Transverse colon (tissue), 4 donors: ENCODE measurements around the gene TP53AIP1. TPM values are rescaled to one million over a fixed set of nuclear protein-coding genes. Genes with fewer than 3 reads are reported as not detected.

Experiments
- DNase-seq: peaks from one replicate; pipeline ENCODE4 v3.0.0-alpha.2; 2019
- H3K27ac ChIP-seq, 4 donors: fragments of 200-600 bp; sonication (generic); 2 replicates each; pipeline ENCODE4 v1.5.1; 2016 to 2018; ENCODE audit warnings: inconsistent platforms in 4 of 4
- H3K27me3 ChIP-seq: fragments of 200-600 bp; sonication (generic); 2 replicates; pipeline ENCODE4 v1.5.1; 2017; ENCODE audit warnings: inconsistent platforms
- H3K36me3 ChIP-seq, 4 donors: fragments of 200-600 bp; sonication (generic); 2 replicates each; pipeline ENCODE4 v1.5.1; 2017 to 2019; ENCODE audit warnings: inconsistent platforms in 4 of 4
- H3K4me1 ChIP-seq, 4 donors: fragments of 200-600 bp; sonication (generic); 2 replicates each; pipeline ENCODE4 v1.5.1; 2017 to 2020; ENCODE audit warnings: inconsistent platforms in 4 of 4
- H3K4me3 ChIP-seq, 4 donors: fragments of 200-600 bp; sonication (generic); 1 replicate in 1 of 4; 2 replicates in 3 of 4; pipeline versions ENCODE4 v1.5.1 to v1.6.1; 2017 to 2019; ENCODE audit warnings: inconsistent platforms in 4 of 4
- H3K9me3 ChIP-seq, 2 donors: fragments of 200-600 bp; sonication (generic); 2 replicates each; pipeline ENCODE4 v1.5.1; 2017 to 2019; ENCODE audit warnings: inconsistent platforms in 2 of 2
- EP300 ChIP-seq: sonication (generic); formaldehyde crosslinking; IDR thresholded peaks from one replicate; pipeline ENCODE4 v1.6.1; 2017; ENCODE audit warnings: antibody characterized with exemption, low read depth
- POLR2A ChIP-seq: fragments of 450-650 bp; IDR thresholded peaks from one replicate; pipeline ENCODE4 v1.6.1; 2016; ENCODE audit warnings: antibody characterized with exemption, mild to moderate bottlenecking, moderate library complexity
- POLR2AphosphoS5 ChIP-seq, 3 donors: sonication (generic); formaldehyde crosslinking; IDR thresholded peaks; one replicate each; pipeline ENCODE4 v1.6.1; 2016; ENCODE audit warnings: antibody characterized with exemption in 3 of 3
- WGBS, 2 donors: methylation state at CpG; one replicate each; pipeline ENCODE4 v1.1.5; 2018; ENCODE audit warnings: low coverage in 1 of 2; 5-methylcytosine and 5-hydroxymethylcytosine counted together
- in situ Hi-C, 4 donors: fragments of 200-750 bp; cut with MboI; loops; one replicate each; pipeline versions ENCODE4 v1.15.0 to v1.15.1; 2017; ENCODE audit warnings: low sequenced_read_pairs in 3 of 4, low pct_ligation_motif_present in 1 of 4, low pct_unique_long_range_greater_than_20kb in 1 of 4
- intact Hi-C: fragments of 100-400 bp; cut with DNase I; formaldehyde crosslinking; loops from one replicate; pipeline ENCODE4 v1.15.1; 2023; ENCODE audit warnings: low total_unique reads
- total RNA-seq, 4 donors: library from RNA; depleted of rRNA; stranded (reverse); fragments of >200 nt; gene quantifications; one replicate each; pipeline ENCODE4 v1.1.0, GENCODE V29; 2016
- TF ChIP-seq, protein P1 (sequence below), 5 experiments: fragments of 200-600 bp in 3 of 5; fragments of 450-650 bp in 2 of 5; sonication (generic) in 3 of 5; IDR thresholded peaks; 1 replicate in 2 of 5; 2 replicates in 3 of 5; pipeline ENCODE4 v1.5.1; 2016 to 2017; ENCODE audit warnings: antibody characterized with exemption in 5 of 5, inconsistent platforms in 3 of 5, mild to moderate bottlenecking in 2 of 5, moderate library complexity in 1 of 5

Gene TP53AIP1
- total RNA-seq, 4 donors from 2014 or later = 0.20 to 0.48 (median 0.41) TPM; not detected in 1

DNA sequence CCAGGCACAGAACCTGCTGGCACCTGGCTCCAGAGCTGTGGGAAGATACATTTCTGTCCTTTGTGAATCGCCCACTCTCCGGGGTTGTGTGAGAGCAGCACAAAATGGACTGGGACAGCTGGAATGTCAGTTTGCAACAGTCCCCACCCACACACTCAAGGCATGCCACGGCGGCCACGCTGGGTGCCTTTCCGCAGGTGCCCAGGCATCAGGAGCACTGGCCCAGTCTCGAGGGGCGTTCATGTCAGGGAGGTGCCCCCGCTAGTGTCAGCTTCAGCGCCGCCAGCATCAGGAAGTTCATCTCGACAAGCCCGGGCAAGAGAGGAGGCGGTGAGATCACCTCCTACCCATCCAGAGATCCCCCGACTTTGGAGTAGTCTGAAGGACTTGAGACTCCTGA lies 2.1 kb downstream of the TP53AIP1 start:
- intact Hi-C loops = no loop called here

DNA sequence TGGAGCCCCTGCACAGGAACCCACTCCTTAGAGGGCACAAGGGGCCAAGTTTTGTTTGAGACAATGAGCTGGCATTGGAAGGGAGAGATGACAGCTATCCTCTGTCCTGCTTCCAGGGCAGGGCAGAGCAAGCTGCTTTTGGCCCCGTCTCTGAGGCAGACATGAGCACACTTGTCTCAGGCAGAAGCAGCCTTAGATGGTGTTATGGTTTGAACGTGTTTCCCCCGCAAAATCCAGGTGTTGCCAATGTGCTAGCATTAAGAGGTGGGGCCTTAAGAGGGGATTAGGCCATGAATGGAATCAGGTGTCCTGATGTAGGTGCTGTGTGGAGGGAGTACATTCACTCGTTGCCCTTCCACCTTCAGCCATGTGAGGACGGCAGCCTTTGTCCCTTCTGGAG lies 2.5 kb downstream of the TP53AIP1 start:
- Histone ChIP-seq H3K27ac (no peak overlapping the region), H3K9me3 (no peaks in the 10 kb centered on the region), H3K27me3 (no peaks in the 10 kb centered on the region), H3K4me1 (no peaks in the 10 kb centered on the region), H3K36me3 (no peaks in the 10 kb centered on the region), H3K4me3 (no peak overlapping the region)
- DNase-seq = no peak
- TF ChIP-seq POLR2A = no peak
- intact Hi-C loops = no loop called here
- WGBS, 2 donors = 69% methylated on average over 5 of the region's 5 CpGs; no CpG with 5 or more reads in 1 of the 2 donors
- in situ Hi-C loops = no loop called here

More for the DNA sequence above, 2.1 kb downstream of the TP53AIP1 start:
- no peaks in the 10 kb centered on the region for H3K36me3 ChIP-seq
- H3K27ac ChIP-seq = no peak overlapping the region
- no peaks in the 10 kb centered on the region for H3K27me3 ChIP-seq
- no peaks in the 10 kb centered on the region for H3K9me3 ChIP-seq
- DNase-seq = no peak
- H3K4me1 ChIP-seq = no peaks in the 10 kb centered on the region
- TF ChIP-seq EP300 = no peak
- no peak for TF ChIP-seq POLR2A
- no peak for TF ChIP-seq POLR2AphosphoS5 (IDR thresholded peaks at IDR 0.05)
- TF ChIP-seq, protein P1, sequence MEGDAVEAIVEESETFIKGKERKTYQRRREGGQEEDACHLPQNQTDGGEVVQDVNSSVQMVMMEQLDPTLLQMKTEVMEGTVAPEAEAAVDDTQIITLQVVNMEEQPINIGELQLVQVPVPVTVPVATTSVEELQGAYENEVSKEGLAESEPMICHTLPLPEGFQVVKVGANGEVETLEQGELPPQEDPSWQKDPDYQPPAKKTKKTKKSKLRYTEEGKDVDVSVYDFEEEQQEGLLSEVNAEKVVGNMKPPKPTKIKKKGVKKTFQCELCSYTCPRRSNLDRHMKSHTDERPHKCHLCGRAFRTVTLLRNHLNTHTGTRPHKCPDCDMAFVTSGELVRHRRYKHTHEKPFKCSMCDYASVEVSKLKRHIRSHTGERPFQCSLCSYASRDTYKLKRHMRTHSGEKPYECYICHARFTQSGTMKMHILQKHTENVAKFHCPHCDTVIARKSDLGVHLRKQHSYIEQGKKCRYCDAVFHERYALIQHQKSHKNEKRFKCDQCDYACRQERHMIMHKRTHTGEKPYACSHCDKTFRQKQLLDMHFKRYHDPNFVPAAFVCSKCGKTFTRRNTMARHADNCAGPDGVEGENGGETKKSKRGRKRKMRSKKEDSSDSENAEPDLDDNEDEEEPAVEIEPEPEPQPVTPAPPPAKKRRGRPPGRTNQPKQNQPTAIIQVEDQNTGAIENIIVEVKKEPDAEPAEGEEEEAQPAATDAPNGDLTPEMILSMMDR (IDR thresholded peaks at IDR 0.05) = no peak
- no peak overlapping the region for H3K4me3 ChIP-seq
- in situ Hi-C loops = no loop called here
- WGBS, 2 donors = 83% methylated on average over 15 of the region's 15 CpGs; no CpG with 5 or more reads in 1 of the 2 donors

GRCh38 chr11:128939591-128939990 lies 3.1 kb downstream of the TP53AIP1 start:
- no peaks in the 10 kb centered on the region for H3K36me3 ChIP-seq
- H3K4me1 ChIP-seq = no peaks in the 10 kb centered on the region
- intact Hi-C loops = no loop called here
- H3K27ac ChIP-seq = no peak overlapping the region
- no peaks in the 10 kb centered on the region for H3K27me3 ChIP-seq
- 74% methylated on average over 11 of the region's 11 CpGs; no CpG with 5 or more reads in 1 of the 2 donors for WGBS, 2 donors
- no peaks in the 10 kb centered on the region for H3K9me3 ChIP-seq
- TF ChIP-seq EP300 (no peak), POLR2A (no peak), POLR2AphosphoS5 (IDR thresholded peaks at IDR 0.05) (no peak)
- TF ChIP-seq, protein P1 (IDR thresholded peaks at IDR 0.05) = no peak
- in situ Hi-C loops = no loop called here
- H3K4me3 ChIP-seq = no peak overlapping the region
- no peak for DNase-seq

- Histone ChIP-seq H3K27me3 (no peaks in the 10 kb centered on the region), H3K4me1 (no peaks in the 10 kb centered on the region), H3K27ac (no peak overlapping the region), H3K36me3 (no peaks in the 10 kb centered on the region), H3K9me3 (no peaks in the 10 kb centered on the region), H3K4me3 (no peak overlapping the region)
- 87 to 100% methylated on average over 2 to 16 of the region's 16 CpGs for WGBS, 2 donors
- in situ Hi-C loops (no loop called here), intact Hi-C loops (no loop called here)
- DNase-seq = no peak
- TF ChIP-seq POLR2AphosphoS5 (IDR thresholded peaks at IDR 0.05) (no peak), EP300 (no peak), POLR2A (no peak)
- TF ChIP-seq, protein P1 (IDR thresholded peaks at IDR 0.05) = no peak
Observed at GRCh38 chr11:128938156-128938885, 4.3 kb downstream of the TP53AIP1 start.

DNA sequence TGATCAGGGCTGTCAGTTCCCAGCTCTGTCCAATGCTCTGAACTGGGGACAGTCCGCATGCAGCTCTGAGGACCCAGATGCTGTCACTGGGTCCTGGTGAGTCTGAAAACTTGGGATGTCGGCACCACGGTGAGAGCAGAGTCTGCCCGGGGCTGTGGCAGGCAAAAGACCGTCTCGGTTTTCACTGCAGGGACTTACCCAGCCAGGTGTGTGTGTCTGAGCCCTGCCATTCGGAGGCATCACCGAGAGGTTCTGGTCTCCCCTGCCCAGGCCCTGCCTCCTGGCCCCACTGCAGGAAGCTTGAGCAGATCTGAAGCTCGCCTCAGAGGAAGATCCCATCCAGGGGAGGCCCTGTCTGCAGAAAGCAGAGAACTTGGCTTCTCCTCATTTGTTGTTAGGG lies 5.2 kb downstream of the TP53AIP1 start:
- Histone ChIP-seq H3K27ac (no peak overlapping the region), H3K9me3 (no peaks in the 10 kb centered on the region), H3K36me3 (no peaks in the 10 kb centered on the region), H3K4me1 (no peaks in the 10 kb centered on the region), H3K27me3 (no peaks in the 10 kb centered on the region), H3K4me3 (no peak overlapping the region)
- WGBS, 2 donors = 90 to 100% methylated on average over 1 to 9 of the region's 9 CpGs
- TF ChIP-seq, protein P1 (IDR thresholded peaks at IDR 0.05) = no peak
- TF ChIP-seq POLR2AphosphoS5 (IDR thresholded peaks at IDR 0.05) (no peak), POLR2A (no peak), EP300 (no peak)
- intact Hi-C loops (no loop called here), in situ Hi-C loops (no loop called here)
- DNase-seq = no peak
